ENCODE data around the gene TRIM7. TPM values are rescaled to one million over a fixed set of nuclear protein-coding genes. Genes with fewer than 3 reads are reported as not detected.
A peak's percentile ranks its signal among the peaks of the same experiment; 100 is the strongest.

The TRIM7 gene
- total and polyA plus RNA-seq, 9 of the 15 experiments (the other 6 are each of a cell fraction or from before 2014, with no cell fraction given) = 2.6 to 14.9 (median 8.9) TPM

DNA sequence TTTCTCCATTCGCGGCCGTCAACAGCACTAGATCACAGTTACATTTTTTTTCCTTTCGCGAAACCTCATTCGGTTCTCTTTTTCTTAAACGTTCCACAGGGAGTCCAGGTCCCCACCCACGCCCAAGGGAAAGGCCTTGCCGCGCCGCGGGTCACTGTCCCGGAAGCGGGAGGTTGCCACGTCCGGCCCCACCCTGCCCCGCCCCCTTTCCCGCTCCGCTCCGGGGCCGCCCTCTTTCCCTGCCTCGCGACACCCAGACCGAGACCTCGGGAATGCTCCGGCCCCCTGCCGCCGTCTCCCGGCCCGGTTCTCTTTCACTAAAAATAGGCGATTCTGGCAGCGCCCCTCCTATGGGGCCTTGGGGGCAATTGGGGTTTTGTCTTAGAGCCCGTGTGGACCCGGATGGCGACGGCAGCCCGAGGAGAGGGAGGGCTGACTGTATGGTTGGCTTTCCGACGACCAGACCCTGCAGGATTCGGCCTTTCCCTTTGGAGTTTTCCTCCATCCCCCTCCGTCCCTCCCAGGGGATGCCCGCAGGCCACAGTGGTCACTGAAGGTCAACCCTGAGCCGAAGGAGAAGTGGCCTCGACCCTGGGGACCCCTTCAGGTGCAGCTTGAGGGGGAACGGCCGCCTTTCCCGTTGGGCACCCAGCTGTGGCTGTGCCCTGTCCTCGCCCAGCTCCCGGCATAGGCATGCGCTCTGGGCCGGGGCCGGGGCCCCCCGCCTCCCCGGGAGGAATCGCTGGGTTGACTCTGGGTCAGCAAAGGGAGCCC, 41.5 kb upstream of the TRIM7 start (continued):
- peak; percentile 34; the same call in 1 of the 2 replicates for TF ChIP-seq NCOR1 (IDR thresholded peaks at IDR 0.05)
- no peak for TF ChIP-seq ZNF197 (CRISPR knock-in tag; IDR thresholded peaks at IDR 0.05; ENCODE audit: low read depth)
- no peak for TF ChIP-seq DMBX1 (CRISPR knock-in tag; IDR thresholded peaks at IDR 0.05; ENCODE audit: borderline replicate concordance)
- no peak for TF ChIP-seq COPS2 (conservative IDR thresholded peaks at IDR 0.05)
- TF ChIP-seq ZNF766 (CRISPR knock-in tag; conservative IDR thresholded peaks at IDR 0.05) = 0 out of 2 replicates have a peak, but pooled peaks have one; percentile 26
- no peak; a peak in 1 of 4 replicates for TF ChIP-seq FOXA3 (CRISPR knock-in tag; conservative IDR thresholded peaks at IDR 0.05 in 1 of 2, IDR thresholded peaks at IDR 0.05 in 1 of 2)
- TF ChIP-seq ZNF583 (CRISPR knock-in tag; IDR thresholded peaks at IDR 0.05) = no peak
- TF ChIP-seq RCOR1 (IDR thresholded peaks at IDR 0.05; ENCODE audit: borderline replicate concordance in 1 of 2, low read depth in 2 of 2, low read length in 2 of 2) = peak in 1 of 2 experiments; percentile 17; a peak in 1 of 4 replicates
- TF ChIP-seq ZNF79 (CRISPR knock-in tag; IDR thresholded peaks at IDR 0.05; ENCODE audit: low read depth) = no peak
- peak; percentile 72 for TF ChIP-seq RBM25 (IDR thresholded peaks at IDR 0.05; ENCODE audit: low read depth, low read length, severe bottlenecking)
- 0 out of 2 replicates have a peak, but pooled peaks have one; percentile 18 for TF ChIP-seq MTA2 (IDR thresholded peaks at IDR 0.05; ENCODE audit: low read depth)
- no peak for TF ChIP-seq ZNF311 (CRISPR knock-in tag; IDR thresholded peaks at IDR 0.05)
- TF ChIP-seq CTBP1 (IDR thresholded peaks at IDR 0.05; ENCODE audit: borderline replicate concordance) = no peak
- TF ChIP-seq, protein P1, sequence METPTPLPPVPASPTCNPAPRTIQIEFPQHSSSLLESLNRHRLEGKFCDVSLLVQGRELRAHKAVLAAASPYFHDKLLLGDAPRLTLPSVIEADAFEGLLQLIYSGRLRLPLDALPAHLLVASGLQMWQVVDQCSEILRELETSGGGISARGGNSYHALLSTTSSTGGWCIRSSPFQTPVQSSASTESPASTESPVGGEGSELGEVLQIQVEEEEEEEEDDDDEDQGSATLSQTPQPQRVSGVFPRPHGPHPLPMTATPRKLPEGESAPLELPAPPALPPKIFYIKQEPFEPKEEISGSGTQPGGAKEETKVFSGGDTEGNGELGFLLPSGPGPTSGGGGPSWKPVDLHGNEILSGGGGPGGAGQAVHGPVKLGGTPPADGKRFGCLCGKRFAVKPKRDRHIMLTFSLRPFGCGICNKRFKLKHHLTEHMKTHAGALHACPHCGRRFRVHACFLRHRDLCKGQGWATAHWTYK (CRISPR knock-in tag; IDR thresholded peaks at IDR 0.05) = peak; percentile 62
- peak; percentile 88 for TF ChIP-seq ZFX (CRISPR knock-in tag; IDR thresholded peaks at IDR 0.05)
- TF ChIP-seq RBM14 (IDR thresholded peaks at IDR 0.05; ENCODE audit: borderline replicate concordance, insufficient read depth, low read depth, low read length) = peak; percentile 77; the same call in 1 of the 2 replicates
- TF ChIP-seq ZNF175 (CRISPR knock-in tag; IDR thresholded peaks at IDR 0.05; ENCODE audit: low read depth) = no peak
- TF ChIP-seq EP300 (IDR thresholded peaks at IDR 0.05; ENCODE audit: low read length) = no peak
- no peak for TF ChIP-seq LEF1 (IDR thresholded peaks at IDR 0.05)
- TF ChIP-seq, protein P2, sequence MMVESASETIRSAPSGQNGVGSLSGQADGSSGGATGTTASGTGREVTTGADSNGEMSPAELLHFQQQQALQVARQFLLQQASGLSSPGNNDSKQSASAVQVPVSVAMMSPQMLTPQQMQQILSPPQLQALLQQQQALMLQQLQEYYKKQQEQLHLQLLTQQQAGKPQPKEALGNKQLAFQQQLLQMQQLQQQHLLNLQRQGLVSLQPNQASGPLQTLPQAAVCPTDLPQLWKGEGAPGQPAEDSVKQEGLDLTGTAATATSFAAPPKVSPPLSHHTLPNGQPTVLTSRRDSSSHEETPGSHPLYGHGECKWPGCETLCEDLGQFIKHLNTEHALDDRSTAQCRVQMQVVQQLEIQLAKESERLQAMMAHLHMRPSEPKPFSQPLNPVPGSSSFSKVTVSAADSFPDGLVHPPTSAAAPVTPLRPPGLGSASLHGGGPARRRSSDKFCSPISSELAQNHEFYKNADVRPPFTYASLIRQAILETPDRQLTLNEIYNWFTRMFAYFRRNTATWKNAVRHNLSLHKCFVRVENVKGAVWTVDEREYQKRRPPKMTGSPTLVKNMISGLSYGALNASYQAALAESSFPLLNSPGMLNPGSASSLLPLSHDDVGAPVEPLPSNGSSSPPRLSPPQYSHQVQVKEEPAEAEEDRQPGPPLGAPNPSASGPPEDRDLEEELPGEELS (CRISPR knock-in tag; IDR thresholded peaks at IDR 0.05; ENCODE audit: borderline replicate concordance) = peak; percentile 68; the same call in 1 of the 2 replicates
- TF ChIP-seq RFX7 (CRISPR knock-in tag; IDR thresholded peaks at IDR 0.05) = no peak
- TF ChIP-seq, protein P3, sequence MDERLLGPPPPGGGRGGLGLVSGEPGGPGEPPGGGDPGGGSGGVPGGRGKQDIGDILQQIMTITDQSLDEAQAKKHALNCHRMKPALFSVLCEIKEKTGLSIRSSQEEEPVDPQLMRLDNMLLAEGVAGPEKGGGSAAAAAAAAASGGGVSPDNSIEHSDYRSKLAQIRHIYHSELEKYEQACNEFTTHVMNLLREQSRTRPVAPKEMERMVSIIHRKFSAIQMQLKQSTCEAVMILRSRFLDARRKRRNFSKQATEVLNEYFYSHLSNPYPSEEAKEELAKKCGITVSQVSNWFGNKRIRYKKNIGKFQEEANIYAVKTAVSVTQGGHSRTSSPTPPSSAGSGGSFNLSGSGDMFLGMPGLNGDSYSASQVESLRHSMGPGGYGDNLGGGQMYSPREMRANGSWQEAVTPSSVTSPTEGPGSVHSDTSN (CRISPR knock-in tag; IDR thresholded peaks at IDR 0.05; ENCODE audit: low read depth) = no peak
- TF ChIP-seq, protein P3 (tag; conservative IDR thresholded peaks at IDR 0.05; ENCODE audit: low read depth) = no peak
